Measurements from ENCODE around the gene GPR63. TPM values are rescaled to one million over a fixed set of nuclear protein-coding genes. Genes with fewer than 3 reads are reported as not detected.

The GPR63 gene
- total and polyA plus RNA-seq, 2 of the 13 experiments (the other 11 are each of a cell fraction or from before 2014, with no cell fraction given): 0.01 to 0.02 TPM

DNA sequence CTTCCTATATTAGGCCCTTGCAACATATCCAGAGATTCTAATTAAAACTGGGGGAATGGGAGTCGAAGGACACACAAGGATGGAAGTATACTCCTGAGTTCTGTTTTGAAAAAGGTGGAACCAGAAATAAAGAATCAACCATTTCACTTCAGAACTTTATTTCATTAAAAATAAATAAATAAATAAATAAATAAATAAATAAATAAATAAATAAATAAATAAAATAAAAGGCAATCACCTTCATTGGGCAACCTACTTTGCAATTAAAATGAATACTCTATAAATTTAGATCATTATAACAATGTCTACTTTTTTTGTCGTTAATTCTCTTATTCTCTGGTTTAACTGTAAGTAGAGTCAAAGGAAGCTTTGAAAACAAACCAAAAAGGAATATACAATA, 25.6 kb downstream of the GPR63 start:
- ATAC-seq (no peak), DNase-seq (ENCODE audit: low spot score) (no peak), FAIRE-seq (no peak)
- in situ Hi-C loops (cut with HindIII; ENCODE audit: extremely low pct_ligation_motif_present, low pct_unique_long_range_greater_than_20kb): no loop called here
- no peak overlapping the region for H3K27ac ChIP-seq (ENCODE audit: extremely low read length, insufficient read depth, low read length)
- no peaks in the 10 kb centered on the region for H3K36me3 ChIP-seq (replicated peaks in 1 of 2; ENCODE audit: control insufficient read depth in 1 of 2, insufficient read depth in 2 of 2, low read length in 2 of 2)
- ChIA-PET POLR2A (no interaction called here), CTCF (ENCODE audit: low intra/inter-chr PET ratio, low total read pairs) (no interaction called here)
- no peak overlapping the region for H3K4me3 ChIP-seq (replicated peaks in 1 of 3; ENCODE audit: insufficient read depth in 1 of 3, low read depth in 2 of 3, low read length in 3 of 3)
- H2AFZ ChIP-seq (ENCODE audit: low read length): no peak overlapping the region
- no peaks in the 10 kb centered on the region for H3K79me2 ChIP-seq (ENCODE audit: insufficient read depth, low read length)
- H3K9ac ChIP-seq (ENCODE audit: insufficient read depth, low read depth, low read length): no peak overlapping the region
- intact Hi-C loops (cut with micrococcal nuclease; ENCODE audit: unreplicated experiment): no loop called here
- 1% methylated on average over 2 of the region's 2 CpGs for WGBS (ENCODE audit: low lambda C conversion rate)
- no peaks in the 10 kb centered on the region for H3K9me3 ChIP-seq (ENCODE audit: low read length)
- no peaks in the 10 kb centered on the region for H4K20me1 ChIP-seq (ENCODE audit: insufficient read depth, low read length)
- H3K27me3 ChIP-seq (ENCODE audit: control insufficient read depth in 1 of 2, insufficient read depth in 2 of 2, low read length in 2 of 2): no peaks in the 10 kb centered on the region; a peak in 1 of 5 replicates
- H3K4me2 ChIP-seq (ENCODE audit: low read depth, low read length): no peak overlapping the region
- H3K4me1 ChIP-seq (ENCODE audit: insufficient read depth, low read length): no peaks in the 10 kb centered on the region
- BruUV-seq (replicated peaks): no TSS peak
- TF ChIP-seq ELF4 (CRISPR knock-in tag; IDR thresholded peaks at IDR 0.05; ENCODE audit: borderline replicate concordance): no peak
- TF ChIP-seq DZIP1 (CRISPR knock-in tag; IDR thresholded peaks at IDR 0.05): no peak
- TF ChIP-seq AGO1 (IDR thresholded peaks at IDR 0.05; ENCODE audit: low read depth, low read length, poor library complexity, severe bottlenecking): no peak
- TF ChIP-seq ADNP (CRISPR knock-in tag; IDR thresholded peaks at IDR 0.05): no peak
- no peak for TF ChIP-seq NR2F6 (IDR thresholded peaks at IDR 0.05)
- no peak for TF ChIP-seq NR2F6 (CRISPR knock-in tag; IDR thresholded peaks at IDR 0.05)
- no peak for TF ChIP-seq SOX5 (CRISPR knock-in tag; IDR thresholded peaks at IDR 0.05; ENCODE audit: borderline replicate concordance)
- TF ChIP-seq, protein P1, sequence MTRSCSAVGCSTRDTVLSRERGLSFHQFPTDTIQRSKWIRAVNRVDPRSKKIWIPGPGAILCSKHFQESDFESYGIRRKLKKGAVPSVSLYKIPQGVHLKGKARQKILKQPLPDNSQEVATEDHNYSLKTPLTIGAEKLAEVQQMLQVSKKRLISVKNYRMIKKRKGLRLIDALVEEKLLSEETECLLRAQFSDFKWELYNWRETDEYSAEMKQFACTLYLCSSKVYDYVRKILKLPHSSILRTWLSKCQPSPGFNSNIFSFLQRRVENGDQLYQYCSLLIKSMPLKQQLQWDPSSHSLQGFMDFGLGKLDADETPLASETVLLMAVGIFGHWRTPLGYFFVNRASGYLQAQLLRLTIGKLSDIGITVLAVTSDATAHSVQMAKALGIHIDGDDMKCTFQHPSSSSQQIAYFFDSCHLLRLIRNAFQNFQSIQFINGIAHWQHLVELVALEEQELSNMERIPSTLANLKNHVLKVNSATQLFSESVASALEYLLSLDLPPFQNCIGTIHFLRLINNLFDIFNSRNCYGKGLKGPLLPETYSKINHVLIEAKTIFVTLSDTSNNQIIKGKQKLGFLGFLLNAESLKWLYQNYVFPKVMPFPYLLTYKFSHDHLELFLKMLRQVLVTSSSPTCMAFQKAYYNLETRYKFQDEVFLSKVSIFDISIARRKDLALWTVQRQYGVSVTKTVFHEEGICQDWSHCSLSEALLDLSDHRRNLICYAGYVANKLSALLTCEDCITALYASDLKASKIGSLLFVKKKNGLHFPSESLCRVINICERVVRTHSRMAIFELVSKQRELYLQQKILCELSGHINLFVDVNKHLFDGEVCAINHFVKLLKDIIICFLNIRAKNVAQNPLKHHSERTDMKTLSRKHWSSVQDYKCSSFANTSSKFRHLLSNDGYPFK (CRISPR knock-in tag; IDR thresholded peaks at IDR 0.05; ENCODE audit: borderline replicate concordance): no peak
- TF ChIP-seq, protein P2, sequence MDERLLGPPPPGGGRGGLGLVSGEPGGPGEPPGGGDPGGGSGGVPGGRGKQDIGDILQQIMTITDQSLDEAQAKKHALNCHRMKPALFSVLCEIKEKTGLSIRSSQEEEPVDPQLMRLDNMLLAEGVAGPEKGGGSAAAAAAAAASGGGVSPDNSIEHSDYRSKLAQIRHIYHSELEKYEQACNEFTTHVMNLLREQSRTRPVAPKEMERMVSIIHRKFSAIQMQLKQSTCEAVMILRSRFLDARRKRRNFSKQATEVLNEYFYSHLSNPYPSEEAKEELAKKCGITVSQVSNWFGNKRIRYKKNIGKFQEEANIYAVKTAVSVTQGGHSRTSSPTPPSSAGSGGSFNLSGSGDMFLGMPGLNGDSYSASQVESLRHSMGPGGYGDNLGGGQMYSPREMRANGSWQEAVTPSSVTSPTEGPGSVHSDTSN (CRISPR knock-in tag; IDR thresholded peaks at IDR 0.05): no peak
- TF ChIP-seq PAXIP1 (CRISPR knock-in tag; conservative IDR thresholded peaks at IDR 0.05): no peak
- TF ChIP-seq ZNF614 (CRISPR knock-in tag; IDR thresholded peaks at IDR 0.05; ENCODE audit: borderline replicate concordance): no peak
- no peak for TF ChIP-seq ZFP36L1 (CRISPR knock-in tag; IDR thresholded peaks at IDR 0.05)
- no peak for TF ChIP-seq ZBTB21 (CRISPR knock-in tag; IDR thresholded peaks at IDR 0.05)
- TF ChIP-seq SP140L (CRISPR knock-in tag; IDR thresholded peaks at IDR 0.05; ENCODE audit: borderline replicate concordance): no peak
- no peak for TF ChIP-seq NFRKB (IDR thresholded peaks at IDR 0.05)
